OCI-LY3 (cell line): Measurements from ENCODE around the gene PLA1A.

Source experiments
- EZH2phosphoT487 ChIP-seq: fragments of 200-600 bp; shearing (Covaris generic); IDR thresholded peaks from 2 replicates; pipeline ENCODE4 v1.6.1; 2018; ENCODE audit warnings: antibody characterized with exemption, mixed run types, low read depth
- TF ChIP-seq, protein P1 (sequence below): fragments of 200-600, 300-600 bp; sonication (generic); IDR thresholded peaks from 2 replicates; pipeline ENCODE4 v1.5.1; 2014; ENCODE audit warnings: antibody characterized with exemption, low read length, low read depth

DNA sequence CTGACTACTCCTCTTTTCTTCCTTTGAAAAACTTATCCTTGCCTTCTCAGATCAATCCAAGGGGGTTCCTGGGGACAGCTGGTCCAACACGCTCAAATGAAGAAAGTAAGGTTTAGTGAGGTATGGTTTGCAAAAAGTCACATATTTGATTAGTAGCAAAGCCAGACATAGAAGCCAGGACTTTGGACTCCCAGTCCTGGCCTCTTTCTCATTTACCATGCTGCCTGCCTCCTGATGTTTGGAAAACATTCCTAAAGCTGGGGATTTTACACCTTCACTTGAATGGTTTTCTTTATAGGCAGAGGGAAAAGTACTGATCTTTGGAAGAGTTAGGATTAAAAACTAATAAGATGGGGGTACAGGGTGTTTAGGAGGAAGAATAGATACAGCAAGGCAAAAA, 48.1 kb downstream of the PLA1A start:
- TF ChIP-seq, protein P1, sequence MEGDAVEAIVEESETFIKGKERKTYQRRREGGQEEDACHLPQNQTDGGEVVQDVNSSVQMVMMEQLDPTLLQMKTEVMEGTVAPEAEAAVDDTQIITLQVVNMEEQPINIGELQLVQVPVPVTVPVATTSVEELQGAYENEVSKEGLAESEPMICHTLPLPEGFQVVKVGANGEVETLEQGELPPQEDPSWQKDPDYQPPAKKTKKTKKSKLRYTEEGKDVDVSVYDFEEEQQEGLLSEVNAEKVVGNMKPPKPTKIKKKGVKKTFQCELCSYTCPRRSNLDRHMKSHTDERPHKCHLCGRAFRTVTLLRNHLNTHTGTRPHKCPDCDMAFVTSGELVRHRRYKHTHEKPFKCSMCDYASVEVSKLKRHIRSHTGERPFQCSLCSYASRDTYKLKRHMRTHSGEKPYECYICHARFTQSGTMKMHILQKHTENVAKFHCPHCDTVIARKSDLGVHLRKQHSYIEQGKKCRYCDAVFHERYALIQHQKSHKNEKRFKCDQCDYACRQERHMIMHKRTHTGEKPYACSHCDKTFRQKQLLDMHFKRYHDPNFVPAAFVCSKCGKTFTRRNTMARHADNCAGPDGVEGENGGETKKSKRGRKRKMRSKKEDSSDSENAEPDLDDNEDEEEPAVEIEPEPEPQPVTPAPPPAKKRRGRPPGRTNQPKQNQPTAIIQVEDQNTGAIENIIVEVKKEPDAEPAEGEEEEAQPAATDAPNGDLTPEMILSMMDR: no peak
- TF ChIP-seq EZH2phosphoT487: no peak
